NCI-H1048 (cell line): ENCODE results near the gene SPP1.
"Not testable (repeated sequence)": the region's sequence is repeated elsewhere in the genome, so short reads cannot be mapped to it uniquely, and the experiment has no call there.

Source experiments
- DNase-seq: peaks from one replicate; lab custom pipeline; 2025; lab: John Stamatoyannopoulos, UW

SPP1 gene

GRCh38 chr4:87986508-87986907, 11.0 kb downstream of the SPP1 start:
- DNase-seq = no peak

DNA sequence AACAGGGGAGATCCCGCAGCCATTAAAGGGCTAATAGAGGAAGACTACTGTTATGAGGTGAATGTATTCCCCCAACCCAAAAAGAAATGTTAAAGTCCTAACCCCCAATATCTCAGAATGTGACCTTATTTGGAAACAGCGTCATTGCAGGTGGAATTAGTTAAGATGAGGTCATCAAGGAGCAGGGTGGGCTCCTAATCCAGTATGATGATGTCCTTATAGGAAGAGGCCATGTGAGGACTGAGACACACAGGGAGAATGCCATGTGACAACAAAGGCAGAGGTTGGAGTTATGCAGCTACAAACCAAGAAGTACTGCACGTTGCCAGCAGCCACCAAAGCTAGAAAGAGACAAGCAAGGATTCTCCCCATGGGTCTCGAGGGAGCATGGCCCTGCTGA, 14.3 kb downstream of the SPP1 start:
- no peak for DNase-seq

GRCh38 chr4:87995435-87995834, 19.9 kb downstream of the SPP1 start:
- no peak for DNase-seq

GRCh38 chr4:87999191-87999691, 23.7 kb downstream of the SPP1 start:
- not testable (repeated sequence) for DNase-seq

GRCh38 chr4:88001871-88002270, 26.4 kb downstream of the SPP1 start:
- no peak for DNase-seq

- no peak for DNase-seq
Measured at GRCh38 chr4:88002786-88003185, 27.3 kb downstream of the SPP1 start.

GRCh38 chr4:88003261-88003660, 27.7 kb downstream of the SPP1 start:
- DNase-seq = no peak

- DNase-seq = no peak
Measured at GRCh38 chr4:88005076-88005475, 29.6 kb downstream of the SPP1 start.

DNA sequence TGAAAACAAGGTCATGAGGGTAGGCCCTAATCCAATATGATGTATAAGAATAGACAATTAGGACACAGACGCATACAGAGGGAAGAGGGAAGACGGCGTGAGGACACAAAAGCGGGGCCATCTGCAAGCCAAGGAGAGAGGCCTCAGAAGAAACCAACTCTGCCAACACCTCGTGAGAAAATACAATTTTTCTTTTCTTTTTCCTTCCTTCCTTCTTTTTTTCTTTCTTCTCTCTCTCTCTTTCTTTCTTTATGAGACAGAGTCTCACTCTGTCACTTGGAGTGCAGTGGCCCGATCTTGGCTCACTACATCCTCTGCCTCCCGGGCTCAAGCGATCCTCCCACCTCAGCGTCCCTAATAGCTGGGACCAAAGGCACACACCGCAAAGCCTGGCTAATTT, 30.4 kb downstream of the SPP1 start:
- DNase-seq = no peak

- DNase-seq = no peak
Measured at GRCh38 chr4:88006956-88007303, 31.4 kb downstream of the SPP1 start.

GRCh38 chr4:88007304-88008121, 32.0 kb downstream of the SPP1 start, which contains the start of gene PKD2:
PKD2 (plus strand) TSS chr4:88007635; CDS start chr4:88007734, 99 bp downstream.
- DNase-seq = no peak

- DNase-seq = no peak
Measured at GRCh38 chr4:88008122-88008742, 32.7 kb downstream of the SPP1 start.

DNA sequence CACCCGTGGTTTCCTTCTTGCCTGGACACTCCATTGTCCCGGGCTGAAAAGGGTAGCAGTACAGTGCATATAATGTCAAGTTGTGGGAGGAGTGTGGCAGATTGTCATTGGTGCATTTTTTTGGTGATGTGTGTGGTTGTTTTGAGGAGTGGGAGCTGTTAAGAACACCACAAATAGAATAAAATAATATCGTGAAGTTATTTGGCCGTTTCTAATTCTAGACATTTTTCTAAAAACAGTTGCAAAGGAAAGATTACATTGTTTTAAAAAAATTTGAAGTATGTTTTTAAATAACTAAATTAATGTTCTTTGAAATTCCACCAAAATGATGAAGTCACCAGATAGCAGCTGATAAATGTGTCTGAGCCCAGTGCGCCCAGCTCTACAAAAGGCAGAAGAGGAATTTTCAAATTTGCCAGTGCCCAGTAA, 33.2 kb downstream of the SPP1 start:
- no peak for DNase-seq

DNA sequence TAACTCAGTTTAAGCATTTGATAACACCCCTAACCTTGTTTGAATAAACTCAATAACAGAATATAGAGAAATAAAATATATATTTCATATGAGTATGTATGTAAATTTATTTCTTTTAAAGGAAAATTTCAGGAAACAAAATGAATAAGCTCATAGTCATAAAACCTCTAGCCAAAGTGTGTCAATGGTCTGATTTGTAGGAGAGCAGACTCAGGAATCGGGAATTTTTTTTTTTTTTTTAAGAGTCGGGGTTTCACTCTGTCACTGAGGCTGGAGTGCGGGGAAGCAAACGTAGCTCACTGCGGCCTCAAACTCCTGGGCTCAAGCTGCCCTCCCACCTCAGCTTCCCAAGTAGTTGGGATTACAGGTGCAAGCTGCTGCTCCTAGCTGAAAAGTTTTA, 34.4 kb downstream of the SPP1 start:
- no peak for DNase-seq

DNA sequence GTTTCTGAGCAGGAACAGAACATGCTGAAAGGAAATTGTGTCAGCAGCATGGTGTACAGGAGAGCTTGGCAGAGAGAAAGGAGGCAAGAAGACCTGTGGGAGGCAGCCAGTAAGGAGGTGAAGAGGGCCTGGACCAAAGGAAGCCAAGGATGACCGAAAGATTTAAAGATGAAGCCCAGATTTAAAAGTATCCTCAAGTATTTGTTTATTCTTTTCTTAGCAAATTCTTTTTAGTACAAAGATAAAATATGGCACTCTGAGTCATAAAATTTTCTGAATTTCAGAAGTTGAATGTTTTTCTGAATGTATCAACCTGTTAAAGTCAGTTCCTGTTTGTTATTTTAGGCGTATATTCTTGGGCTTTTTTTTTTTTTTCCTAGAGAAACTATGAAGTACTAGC, 35.5 kb downstream of the SPP1 start:
- no peak for DNase-seq

DNA sequence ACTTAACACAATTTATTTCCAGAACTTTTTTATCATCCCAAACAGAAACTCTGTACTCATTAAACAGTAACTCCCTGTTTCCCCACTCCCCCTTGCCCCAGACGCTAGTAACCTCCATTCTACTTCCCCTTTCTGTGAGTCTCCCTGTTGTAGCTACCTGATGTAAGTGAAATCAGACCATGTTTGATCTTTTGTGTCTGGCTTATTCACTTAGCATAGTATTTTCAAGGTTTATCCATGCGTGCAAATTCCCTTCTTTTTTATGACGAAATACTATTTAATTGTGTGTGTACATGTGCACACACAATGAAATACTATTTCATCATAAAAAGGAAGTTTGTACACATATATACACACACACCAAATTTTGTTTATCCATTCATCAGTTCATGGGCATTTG, 37.1 kb downstream of the SPP1 start:
- DNase-seq = no peak

- no peak for DNase-seq
Measured at GRCh38 chr4:88014386-88014905, 38.9 kb downstream of the SPP1 start.

- no peak for DNase-seq
Measured at GRCh38 chr4:88015659-88016295, 40.3 kb downstream of the SPP1 start.

- DNase-seq = no peak
Measured at GRCh38 chr4:88017516-88018297, 42.2 kb downstream of the SPP1 start.

GRCh38 chr4:88018466-88018865, 43.0 kb downstream of the SPP1 start:
- DNase-seq = no peak

GRCh38 chr4:88021824-88022223, 46.3 kb downstream of the SPP1 start:
- no peak for DNase-seq

DNA sequence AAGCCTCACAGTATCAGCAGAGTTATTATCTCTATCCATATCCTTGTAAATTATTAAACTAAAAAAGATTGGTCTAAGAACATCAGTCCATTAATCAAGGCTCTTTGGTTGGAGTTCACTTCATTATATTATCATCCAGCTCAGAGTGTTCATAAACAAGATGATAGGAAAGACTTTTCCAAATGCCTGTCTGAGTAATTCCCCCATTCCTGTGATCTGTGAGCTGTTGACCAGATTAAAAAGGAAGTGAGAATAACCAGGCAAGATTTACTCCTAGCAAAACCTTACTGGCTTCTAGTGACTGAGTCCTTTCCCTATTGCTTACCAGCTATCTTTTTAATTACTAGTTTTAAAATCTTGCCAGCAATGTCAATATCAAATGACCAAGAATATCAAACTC, 46.8 kb downstream of the SPP1 start:
- DNase-seq = no peak
